Stimulated activated CD4-positive, alpha-beta T cell treated with anti-CD3 and anti-CD28 coated beads, Interleukin-1b, Interleukin-23, amount 100 ng/mL, for 48 hours (primary cell): ENCODE results near the gene CENPB.

ENCODE experiments used
- DNase-seq: peaks from one replicate; pipeline ENCODE4 v3.0.0-alpha.2; 2020

The CENPB gene

DNA sequence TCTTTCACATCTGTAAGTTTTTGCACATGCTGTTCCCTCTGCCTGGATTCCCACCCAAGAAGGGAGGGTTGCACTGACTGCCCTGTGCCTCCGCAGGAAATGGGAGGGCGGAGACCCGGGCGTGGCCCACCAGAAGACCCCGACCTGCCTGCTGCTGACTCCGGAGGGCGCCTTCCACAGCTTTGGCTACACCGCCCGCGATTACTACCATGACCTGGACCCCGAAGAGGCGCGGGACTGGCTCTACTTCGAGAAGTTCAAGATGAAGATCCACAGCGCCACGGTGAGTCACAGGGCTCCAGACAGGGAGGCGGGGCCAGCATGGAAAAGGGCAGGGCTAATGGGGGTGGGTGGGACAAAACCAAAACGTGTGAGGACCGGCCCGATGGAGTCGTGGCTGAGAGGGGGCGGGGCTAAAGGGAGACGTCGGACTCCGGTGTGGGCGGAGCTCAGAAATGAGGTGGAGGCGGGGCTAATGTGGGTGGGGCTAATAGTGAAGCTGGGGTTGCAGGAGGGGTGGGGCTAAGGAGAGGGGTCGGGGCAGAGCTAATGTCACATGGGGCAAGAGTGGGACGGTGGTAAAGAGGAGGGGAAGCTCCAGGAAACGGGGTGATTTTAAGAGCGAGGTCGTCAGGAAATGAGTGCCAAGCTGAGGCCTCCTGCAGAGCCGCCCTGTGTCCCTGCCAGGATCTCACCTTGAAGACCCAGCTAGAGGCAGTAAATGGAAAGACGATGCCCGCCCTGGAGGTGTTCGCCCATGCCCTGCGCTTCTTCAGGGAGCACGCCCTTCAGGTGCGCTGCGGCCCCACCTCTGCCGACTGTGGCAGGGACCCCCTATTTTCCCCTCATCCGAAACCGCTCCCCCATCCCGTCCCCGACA is 41.5 kb downstream of the CENPB start:
- DNase-seq, result peak; percentile 81

DNA sequence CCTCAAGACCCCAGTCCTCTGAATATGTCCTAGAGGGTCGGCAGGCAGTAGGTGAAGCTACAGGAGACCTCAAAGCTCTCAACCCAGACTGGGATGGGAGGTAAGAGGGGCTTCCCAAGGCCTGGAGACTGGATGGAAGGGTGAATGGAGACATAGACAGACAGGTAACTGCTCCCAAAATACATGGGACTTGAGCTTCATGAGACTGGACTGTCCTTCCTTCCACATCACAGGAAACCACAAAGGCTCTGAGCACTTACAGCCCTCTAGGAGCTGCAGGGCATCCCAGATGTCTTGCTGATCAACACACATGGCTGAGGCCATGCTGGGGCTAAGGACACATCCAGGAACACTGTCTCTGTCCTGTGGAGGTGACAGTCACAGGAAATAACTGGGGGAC is 42.5 kb downstream of the CENPB start:
- DNase-seq, result no peak

DNA sequence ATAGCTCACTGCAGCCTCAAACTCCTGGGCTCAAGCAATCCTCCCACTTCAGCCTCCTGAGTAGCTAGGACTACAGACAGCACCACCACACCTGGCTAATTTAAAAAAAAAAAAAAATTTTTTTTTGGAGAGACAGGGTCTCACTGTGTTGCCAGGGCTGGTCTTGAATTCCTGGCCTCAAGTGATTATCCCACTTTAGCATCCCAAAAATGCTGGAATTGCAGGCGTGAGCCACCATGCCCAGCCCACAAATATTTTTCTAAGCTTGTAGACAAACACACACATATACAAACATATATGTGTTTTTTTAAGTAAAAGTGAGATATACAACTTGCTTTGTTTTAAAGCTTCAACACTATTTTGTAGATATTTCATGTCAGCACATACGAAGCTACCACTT is 43.3 kb downstream of the CENPB start:
- DNase-seq, result no peak

DNA sequence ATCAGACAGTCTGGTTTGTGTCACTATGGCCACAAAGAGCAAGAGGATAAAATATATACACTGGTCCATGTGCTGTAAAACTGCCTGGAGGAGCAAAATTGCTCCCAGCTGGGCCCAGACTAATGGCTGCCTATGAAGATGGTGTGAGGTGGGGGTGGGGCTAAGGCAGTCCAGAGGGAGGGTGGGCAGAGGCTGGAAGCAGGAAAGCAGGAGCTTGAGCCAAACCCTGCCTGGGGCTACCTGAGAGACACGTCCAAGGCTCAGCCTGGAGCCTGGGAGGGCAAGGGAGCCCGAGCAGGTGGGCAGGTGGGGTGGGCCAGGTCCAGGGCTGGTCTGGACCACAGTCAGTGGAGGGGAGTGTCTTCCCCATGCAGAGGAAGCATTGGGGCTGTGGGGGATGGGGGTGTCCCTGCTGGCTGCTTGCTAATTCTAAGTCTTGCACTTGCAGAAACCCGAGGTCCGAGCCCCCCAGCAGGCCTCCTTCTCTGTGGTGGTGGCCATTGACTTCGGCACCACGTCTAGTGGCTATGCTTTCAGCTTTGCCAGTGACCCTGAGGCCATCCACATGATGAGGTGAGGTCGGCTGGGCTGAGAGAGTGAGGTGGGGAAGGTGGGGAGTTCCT is 44.6 kb downstream of the CENPB start:
- no peak for DNase-seq

DNA sequence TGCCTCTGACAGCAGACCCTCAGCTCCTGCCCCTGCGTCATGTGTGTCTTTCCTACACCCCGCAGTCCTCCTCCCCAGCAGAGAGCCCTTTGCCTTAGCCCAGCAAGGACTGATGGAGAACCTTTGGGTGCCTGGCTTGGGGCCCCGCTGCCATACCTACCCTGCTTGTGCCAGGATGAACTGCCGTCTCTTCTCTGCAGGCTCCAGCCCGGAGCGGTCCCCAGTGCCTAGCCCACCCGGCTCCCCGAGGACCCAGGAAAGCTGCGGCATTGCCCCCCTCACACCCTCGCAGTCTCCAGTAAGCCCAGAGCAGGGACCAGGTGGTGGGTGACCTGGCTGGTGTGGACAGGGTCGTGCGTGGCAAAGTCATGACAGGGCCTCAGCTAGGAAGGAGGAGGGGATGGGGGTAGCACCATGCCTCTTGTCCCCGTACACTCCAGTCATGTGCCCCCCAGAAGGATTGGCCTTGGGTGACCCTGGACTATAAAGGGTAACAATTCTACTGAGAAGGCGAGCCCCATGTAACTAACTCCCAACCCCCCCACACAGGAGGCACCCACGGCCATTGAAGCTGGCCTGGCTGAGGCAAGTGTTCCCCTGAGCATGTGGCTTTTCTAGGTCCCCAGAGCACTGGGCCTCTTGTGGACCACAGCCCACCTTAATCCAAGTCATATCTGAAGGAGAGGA is 45.8 kb downstream of the CENPB start:
- DNase-seq, result no peak

DNA sequence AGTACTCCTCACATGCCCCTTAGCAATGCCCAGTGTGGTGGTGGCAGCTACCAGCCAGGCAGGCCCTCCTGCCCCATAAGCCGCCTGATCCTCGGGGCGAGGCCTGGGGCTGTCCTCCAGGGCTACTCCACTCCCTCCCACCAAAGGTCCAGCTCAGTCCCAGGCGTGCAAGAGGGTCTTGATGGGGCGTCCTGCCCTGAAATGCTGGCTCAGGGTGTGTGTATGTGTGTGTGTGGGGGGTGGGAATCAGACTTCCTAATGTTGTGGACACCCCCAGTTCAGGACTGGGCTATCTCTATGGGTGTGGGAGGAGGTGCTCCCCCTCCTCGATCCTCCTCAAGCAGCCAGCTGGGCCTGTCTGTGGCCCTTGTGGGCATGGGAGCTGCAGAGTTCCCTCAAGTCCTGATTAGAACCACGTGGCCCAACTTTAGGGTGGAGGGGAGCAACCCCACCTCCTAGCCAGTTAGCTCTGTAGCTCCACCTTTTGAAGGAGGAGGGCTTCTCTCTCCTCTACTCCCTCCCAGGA is 46.6 kb downstream of the CENPB start:
- no peak for DNase-seq

DNA sequence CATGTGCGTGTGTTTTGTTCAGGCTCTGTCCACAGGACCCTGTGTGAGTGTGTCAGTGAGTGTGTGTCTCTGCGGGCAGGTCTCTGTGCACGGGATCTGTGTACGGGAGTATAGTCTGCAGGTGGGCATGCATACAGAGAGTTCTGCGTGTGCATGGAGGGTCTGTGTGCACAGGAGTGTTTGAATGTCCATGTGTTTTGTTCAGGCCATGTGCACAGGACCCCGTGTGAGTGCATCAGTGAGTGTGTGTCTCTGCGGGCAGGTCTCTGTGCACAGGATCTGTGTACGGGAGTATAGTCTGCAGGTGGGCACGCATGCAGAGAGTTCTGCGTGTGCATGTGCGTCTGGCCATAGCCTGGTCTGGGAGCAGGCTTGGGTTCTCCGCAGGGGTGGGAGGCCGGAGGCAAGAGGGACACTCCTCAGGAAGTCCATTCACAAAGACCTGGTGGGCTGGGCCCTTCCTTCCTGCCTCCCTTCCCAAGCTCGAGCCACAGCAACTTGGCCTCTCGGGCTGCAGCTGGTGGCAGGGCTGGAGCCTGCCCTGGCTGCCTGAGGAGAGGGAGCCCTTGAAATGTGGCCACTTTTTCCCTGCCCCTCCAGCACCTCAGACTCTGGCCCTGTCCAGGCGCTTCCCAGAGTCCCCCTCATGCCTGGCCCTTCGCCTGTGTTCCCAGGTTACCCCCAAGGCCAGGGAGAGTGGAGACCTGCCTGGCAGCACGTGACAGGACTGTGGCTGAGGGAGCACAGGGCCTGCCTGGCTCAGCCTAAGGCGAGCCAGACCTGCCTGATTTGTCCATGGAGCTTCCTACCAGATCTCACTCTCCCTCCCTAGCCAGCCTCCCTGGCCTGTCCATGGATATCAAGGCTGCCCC is 47.2 kb downstream of the CENPB start:
- DNase-seq, result no peak

DNA sequence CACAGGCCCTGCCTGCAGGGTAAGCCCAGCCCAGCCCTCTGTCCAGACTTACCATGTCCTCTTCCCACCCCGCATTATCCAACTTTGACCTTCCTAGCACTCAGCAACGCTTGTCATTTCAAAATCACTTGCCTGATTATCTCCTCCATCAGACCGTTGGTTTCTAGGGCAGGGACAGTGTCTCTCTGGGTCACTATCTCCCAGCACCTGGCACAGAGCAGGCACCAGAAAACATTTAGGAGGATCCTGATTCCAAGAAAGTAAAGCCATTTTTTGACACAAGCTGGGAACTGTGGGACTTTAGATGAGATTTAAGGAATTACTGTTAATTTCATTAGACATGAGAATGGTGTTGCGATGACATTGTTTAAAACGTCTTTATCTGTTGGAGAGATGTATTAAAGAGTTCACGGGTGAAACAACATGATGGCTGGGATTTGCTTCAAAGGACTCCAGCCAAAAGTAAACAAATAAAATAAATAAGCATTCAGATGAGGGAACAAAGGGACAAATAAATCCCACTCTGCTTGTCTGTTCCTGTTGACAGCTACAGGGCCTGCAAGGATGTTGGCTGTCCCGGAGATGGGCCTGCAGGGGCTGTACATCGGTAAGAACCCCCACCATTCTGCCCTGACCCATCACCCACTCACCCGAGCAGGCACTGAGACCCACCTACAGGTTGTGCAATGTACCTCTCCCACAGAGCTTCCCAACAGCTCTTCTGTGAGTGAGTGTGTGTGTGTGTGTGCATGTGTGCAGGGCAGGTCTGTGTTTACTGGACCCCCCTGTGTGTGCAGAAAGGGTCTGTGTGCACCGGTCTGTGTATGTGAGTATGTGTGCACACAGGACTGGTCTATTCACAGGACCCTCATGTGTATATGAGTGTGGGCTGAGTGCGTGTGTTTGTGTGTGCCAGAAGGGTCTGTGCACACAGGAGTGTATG is 48.2 kb downstream of the CENPB start:
- no peak for DNase-seq

DNA sequence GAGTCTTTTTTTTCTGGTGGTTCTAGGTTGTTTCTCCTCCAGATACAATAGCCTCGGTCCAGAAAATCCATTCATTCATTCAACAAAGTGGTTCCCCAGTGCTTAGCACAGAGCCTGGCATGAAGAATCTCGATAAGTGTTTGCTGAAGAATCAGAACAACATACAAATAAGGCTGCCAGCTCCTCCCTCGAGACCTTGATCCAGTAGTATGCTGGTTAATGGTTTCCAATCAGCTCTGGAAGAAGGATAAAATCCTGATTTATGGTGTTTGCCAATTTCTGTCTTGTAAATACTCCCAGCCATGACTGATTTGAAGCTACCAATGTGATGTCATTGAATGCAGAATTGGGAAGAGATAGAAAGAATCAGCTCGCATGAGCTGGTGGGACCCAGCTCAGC is 50.8 kb downstream of the CENPB start:
- DNase-seq, result no peak

DNA sequence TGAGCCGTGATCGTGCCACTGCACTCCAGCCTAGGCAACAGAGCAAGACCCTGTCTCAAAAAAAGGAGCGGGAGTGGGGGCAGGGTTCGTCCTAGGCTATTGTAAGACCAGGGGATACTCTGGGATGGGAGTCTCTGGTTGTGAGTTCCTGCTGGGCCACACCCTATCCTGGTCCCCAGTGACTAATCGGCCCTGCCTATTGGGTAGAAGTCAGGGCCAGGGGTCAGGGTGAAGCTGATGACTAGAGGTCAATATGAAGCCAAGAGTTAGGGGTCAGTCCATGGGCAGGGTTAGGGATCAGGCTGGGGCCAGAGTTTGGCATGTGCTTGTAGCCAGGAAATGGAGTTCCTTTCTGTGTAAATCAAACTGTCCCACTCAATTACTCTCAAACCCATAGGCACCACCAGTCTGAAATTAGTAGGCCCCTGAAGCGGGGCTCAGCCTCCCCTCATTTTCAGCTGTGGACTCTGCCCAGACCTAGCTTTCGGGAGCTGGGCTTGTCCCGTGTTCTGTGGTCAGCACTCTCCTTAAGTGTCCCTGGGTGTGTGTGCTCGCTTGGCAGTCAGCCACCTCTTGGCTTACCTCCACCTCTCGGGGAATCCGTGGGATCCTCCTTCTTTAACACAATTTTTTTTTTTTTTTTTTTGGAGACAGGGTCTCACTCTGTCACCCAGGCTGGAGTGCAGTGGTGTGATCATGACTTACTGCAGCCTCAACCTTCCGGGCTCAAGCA is 52.3 kb downstream of the CENPB start:
- DNase-seq, result no peak
